GM12873 (cell line): ENCODE results near the gene LYPD6.

Source experiments
- TF ChIP-seq, protein P1 (sequence below): IDR thresholded peaks from 2 replicates; pipeline ENCODE4 v1.5.1; 2012; ENCODE audit warnings: low read depth, mild to moderate bottlenecking, moderate library complexity, low read length, control low read depth; ENCODE audit not compliant: insufficient read depth; ENCODE audit errors: missing control alignments

LYPD6 gene

DNA sequence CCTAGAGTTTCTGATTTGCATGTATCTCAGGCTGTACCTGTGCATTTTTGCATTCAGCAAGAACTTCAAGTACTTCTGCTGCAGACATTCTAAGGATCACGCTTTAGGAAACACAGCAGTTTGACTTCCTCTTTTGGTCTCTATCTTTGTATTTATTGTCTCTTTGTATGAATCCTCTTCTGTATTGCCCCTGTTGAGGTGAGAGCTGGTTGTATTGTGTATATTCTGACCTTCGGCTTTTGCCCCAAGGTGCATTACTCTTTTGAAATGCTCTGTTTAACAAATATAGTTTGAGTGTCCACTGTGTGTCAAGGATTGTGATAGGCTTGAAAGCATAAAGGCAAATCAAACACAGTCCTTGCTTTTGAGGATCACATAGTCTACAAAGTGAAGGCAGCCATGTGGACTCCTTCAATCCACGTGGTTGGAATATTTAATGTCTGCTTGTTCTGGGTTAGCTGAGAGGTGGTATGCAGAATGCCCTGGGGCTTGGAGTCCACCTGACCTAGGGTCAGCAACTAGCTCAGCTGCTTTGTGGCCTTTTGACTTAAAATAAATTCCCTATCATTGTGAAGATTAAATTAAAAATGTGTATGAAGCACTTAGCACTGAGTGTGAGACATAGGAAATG lies 108.1 kb downstream of the LYPD6 start:
- TF ChIP-seq, protein P1, sequence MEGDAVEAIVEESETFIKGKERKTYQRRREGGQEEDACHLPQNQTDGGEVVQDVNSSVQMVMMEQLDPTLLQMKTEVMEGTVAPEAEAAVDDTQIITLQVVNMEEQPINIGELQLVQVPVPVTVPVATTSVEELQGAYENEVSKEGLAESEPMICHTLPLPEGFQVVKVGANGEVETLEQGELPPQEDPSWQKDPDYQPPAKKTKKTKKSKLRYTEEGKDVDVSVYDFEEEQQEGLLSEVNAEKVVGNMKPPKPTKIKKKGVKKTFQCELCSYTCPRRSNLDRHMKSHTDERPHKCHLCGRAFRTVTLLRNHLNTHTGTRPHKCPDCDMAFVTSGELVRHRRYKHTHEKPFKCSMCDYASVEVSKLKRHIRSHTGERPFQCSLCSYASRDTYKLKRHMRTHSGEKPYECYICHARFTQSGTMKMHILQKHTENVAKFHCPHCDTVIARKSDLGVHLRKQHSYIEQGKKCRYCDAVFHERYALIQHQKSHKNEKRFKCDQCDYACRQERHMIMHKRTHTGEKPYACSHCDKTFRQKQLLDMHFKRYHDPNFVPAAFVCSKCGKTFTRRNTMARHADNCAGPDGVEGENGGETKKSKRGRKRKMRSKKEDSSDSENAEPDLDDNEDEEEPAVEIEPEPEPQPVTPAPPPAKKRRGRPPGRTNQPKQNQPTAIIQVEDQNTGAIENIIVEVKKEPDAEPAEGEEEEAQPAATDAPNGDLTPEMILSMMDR, result no peak

DNA sequence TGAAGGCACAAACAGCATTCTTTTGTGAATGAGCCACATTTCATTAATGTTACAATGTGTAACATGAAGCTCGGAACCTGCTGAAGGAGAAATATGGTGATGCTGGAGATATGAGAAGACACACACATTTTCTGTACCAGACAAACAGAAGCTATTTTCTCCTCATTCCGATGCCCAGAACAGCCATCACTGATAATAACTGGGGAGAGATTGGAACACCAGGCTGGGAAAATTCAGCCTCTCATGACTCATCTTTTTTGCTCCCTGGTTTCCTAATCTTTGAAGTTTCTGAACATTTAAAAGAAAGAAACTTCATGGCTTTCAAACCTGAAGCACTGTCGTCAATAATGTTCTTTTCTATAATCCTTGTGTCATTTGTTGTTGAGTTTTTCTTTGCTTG lies 110.9 kb downstream of the LYPD6 start:
- TF ChIP-seq, protein P1, result no peak

DNA sequence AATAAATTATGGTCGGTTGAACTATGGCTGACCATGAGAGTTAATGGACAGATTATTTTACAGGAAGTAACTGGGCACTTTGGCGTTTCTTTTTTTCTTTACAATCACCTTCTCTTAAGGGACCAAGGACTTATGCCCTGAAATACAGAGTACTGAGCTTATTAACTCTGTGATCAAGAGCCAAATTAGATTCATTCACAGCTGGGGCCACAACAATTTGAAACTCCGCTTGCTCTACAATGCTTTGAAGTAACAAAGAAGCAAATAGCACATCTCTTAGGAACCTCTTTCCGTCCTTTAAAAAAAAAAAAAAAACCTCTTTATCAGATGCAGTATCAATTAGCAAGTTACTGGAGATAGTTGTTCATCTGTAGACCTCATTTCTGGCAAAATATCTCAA lies 112.0 kb downstream of the LYPD6 start:
- TF ChIP-seq, protein P1, result no peak

DNA sequence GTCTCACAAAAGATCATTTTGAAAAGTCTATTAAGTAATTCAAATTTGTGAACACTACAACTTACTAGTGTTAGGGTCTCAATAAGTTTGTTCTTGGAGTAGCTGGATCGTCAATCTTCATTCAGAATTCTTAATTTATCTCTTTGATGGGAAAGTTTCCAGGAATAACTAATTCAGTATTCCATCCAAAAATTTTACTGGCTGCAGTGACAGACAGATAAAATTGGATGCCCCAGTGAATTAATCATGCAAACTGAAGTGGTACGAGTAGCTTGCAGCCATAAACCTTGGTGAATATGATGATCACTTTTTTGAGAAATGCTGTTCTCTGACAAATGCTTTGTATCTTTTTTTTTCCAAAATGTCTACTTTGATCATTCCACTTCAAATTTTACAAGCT lies 112.8 kb downstream of the LYPD6 start:
- TF ChIP-seq, protein P1, result no peak

DNA sequence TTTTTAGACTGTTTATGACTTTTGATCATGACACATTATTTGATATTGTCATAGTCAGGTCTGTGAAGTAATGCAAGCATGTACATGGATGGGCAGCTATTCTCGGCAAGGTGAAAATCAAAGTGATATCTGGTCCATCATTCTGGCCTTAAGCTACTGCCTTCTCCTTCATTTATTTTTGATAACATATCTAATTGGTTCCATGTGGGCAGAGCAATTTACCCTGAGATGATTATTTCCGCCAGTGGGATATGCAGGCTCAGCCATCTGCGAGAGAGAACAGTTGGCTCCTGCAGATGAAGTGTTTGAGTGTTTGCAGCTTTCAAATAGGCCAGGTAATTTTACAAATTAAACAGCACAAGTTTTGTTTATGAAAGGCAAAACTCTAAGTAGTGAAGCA lies 116.4 kb downstream of the LYPD6 start:
- TF ChIP-seq, protein P1, result no peak

DNA sequence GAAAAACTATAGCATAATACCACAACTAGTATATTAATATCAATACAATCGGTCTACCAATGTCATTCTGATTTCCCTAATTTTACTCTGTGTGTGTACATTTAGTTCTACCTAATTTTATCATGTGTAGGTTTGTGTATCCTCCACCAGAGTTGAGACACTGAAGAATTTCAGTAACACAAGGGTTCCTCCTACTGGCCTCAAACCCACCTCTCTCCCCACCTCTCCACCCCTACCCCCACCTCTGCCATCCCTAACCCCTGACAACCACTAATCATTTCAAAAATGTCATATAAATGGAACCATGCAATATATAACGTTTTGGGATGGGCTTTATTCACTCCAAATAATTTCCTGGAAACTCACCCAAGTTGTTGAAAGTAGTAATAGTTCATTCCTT lies 117.9 kb downstream of the LYPD6 start:
- TF ChIP-seq, protein P1, result no peak

DNA sequence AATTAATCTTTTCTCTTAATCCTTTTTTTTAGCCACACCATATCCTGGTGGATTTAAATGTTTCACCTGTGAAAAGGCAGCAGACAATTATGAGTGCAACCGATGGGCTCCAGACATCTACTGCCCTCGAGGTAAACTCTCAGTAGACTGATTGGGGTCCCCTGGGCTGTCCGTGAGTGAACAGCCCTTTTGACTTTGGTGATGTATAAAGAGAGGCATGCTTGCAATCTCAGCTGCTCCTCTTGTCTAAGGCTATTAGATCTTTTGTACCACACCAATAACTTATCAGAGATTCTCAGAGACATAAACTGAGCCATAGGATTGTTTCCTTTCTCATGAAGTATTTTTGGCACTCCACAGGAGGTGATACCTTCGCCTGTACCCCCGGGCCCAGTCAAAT lies 118.6 kb downstream of the LYPD6 start:
- TF ChIP-seq, protein P1, result no peak
